HG03460 (cell line): Measurements from ENCODE around the gene ZNF581.

Source experiments
- ATAC-seq: cut with Tn5 transposase; IDR thresholded peaks from one replicate; pipeline ENCODE4 v1.9.1; 2021; ENCODE audit not compliant: unreplicated experiment

The ZNF581 gene

DNA sequence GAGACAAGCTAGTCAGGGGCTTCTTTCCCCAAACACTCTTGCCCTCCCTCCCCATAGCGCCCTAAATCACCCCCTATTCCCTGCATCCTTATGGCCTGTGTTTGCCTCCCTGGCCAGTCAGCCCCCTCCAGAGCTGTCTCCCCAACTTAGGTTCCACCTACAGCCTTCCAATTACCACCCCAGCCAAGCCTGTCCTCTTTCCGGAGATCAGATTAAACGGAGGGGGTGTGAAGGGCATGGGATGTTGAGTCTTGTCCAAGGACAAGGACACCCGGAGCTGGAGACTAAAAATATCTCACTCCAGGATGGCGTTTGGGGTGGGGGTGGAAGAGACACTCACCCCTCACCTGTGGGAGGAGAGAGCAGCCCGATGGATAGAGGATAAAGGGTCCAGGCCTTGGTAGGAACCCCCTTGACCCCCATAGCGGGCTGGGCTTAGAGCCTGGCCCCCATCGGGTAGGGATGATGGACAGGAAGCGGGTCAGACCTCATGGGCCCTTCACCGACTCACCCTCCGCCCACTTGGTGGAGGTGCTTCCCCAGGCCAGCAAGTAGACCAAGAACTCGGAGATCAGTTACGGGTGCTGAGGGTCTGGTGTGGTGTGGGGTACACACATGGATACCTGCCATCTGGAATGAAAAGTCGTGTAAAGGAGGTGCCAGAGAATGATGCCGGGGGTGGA lies 32.0 kb upstream of the ZNF581 start:
- ATAC-seq: no peak

DNA sequence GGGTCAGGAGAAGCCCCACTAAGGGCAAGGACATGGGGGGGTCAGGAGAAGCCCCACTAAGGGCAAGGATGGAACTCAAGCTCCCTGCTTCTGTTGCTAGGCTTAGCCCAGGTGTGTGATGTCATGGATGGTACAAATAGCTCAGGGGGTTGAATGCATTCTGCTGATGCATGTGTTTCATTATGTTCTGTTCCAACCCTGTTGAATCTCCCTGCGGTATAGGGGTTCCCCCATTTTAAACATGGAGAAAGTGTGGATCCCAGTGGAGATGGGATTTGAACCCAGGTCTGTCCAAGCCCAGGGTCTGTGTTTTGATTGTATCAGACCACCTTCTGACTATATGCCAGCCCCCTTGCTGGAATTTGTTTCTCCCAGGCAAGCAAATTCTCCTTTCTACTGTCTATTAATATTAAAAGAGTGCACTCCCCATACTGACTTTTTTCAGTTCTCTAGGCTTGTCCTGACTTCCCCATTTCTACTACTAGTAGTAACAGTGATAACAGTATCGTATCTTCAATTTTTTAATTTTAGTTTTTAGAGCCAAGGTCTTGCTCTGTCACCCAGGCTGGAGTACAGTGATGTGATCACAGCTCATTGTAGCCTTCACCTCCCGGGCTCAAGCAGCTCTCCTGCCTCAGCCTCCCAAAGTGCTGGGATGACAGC lies 31.3 kb upstream of the ZNF581 start:
- ATAC-seq: no peak

DNA sequence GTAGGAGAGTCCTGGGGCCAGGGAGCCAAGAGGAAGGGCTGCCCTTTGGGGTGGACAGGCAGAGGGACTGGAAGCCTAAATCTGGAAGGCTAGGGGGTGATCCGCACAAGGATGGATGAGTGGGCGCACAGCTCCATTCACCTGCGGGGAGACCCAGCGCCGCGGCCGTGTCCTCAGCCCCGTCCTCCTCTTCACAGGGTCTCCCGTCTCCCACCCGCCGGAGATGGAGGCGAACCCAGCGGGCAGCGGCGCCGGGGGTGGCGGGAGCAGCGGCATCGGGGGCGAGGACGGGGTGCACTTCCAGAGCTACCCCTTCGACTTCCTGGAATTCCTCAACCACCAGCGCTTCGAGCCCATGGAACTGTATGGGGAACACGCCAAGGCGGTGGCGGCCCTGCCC lies 30.1 kb upstream of the ZNF581 start:
- no peak for ATAC-seq

DNA sequence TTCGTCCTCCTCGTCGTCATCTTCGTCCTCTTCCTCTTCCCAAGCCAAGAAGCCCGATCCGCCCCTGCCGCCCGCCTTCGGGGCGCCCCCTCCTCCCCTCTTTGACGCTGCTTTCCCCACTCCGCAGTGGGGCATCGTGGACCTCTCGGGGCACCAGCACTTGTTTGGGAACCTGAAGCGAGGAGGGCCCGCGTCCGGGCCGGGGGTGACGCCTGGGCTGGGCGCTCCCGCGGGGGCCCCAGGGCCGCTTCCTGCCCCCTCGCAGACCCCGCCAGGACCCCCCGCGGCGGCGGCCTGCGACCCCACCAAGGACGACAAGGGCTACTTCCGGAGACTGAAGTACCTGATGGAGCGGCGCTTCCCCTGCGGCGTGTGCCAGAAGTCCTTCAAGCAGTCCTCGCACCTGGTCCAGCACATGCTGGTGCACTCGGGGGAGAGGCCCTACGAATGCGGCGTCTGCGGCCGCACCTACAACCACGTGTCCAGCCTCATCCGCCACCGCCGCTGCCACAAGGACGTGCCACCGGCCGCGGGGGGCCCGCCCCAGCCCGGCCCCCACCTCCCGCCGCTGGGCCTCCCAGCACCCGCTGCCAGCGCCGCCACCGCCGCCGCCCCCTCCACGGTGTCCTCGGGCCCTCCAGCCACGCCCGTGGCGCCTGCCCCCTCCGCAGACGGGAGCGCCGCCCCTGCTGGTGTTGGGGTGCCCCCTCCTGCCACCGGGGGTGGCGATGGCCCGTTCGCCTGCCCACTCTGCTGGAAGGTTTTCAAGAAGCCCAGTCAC lies 29.3 kb upstream of the ZNF581 start:
- ATAC-seq: no peak

DNA sequence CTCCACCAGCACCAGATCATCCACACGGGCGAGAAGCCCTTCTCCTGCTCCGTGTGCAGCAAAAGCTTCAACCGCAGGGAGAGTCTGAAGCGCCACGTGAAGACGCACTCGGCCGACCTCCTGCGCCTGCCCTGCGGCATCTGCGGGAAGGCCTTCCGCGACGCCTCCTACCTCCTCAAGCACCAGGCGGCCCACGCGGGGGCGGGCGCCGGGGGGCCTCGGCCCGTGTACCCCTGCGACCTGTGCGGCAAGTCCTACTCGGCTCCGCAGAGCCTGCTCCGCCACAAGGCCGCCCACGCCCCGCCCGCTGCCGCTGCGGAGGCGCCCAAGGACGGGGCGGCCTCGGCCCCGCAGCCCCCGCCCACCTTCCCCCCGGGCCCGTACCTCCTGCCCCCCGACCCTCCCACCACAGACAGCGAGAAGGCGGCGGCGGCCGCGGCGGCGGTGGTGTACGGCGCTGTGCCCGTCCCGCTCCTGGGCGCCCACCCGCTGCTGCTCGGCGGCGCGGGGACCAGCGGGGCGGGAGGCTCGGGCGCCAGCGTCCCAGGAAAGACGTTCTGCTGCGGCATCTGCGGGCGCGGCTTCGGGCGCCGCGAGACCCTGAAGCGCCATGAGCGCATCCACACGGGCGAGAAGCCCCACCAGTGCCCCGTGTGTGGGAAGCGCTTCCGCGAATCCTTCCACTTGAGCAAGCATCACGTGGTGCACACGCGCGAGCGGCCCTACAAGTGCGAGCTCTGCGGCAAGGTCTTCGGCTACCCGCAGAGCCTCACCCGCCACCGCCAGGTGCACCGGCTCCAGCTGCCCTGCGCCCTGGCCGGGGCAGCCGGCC lies 28.5 kb upstream of the ZNF581 start:
- ATAC-seq: no peak

DNA sequence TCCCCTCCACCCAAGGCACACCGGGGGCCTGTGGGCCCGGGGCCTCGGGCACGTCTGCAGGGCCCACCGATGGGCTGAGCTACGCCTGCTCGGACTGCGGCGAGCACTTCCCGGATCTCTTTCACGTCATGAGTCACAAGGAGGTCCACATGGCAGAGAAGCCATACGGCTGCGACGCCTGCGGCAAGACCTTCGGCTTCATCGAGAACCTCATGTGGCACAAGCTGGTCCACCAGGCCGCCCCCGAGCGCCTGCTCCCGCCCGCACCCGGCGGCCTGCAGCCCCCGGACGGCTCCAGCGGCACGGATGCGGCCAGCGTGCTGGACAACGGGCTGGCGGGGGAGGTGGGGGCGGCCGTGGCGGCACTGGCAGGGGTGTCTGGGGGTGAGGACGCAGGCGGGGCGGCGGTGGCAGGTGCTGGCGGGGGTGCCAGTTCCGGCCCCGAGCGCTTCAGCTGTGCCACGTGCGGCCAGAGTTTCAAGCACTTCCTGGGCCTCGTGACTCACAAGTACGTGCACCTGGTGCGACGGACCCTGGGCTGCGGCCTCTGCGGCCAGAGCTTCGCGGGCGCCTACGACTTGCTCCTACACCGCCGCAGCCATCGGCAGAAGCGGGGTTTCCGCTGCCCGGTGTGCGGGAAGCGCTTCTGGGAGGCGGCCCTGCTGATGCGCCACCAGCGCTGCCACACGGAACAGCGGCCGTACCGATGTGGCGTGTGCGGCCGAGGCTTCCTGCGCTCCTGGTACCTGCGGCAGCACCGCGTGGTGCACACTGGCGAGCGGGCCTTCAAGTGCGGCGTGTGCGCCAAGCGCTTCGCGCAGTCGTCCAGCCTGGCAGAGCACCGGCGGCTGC lies 27.7 kb upstream of the ZNF581 start:
- ATAC-seq: no peak

DNA sequence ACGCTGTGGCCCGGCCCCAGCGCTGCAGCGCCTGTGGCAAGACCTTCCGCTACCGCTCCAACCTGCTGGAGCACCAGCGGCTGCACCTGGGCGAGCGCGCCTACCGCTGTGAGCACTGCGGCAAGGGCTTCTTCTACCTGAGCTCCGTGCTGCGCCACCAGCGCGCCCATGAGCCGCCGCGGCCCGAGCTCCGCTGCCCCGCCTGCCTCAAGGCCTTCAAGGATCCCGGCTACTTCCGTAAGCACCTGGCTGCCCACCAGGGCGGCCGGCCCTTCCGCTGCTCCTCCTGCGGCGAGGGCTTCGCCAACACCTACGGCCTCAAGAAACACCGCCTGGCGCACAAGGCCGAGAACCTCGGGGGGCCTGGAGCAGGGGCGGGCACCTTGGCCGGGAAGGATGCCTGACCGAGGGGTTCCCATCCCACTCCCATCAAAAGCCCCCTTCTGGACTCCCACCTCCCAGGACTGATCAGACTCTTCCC lies 27.0 kb upstream of the ZNF581 start:
- no peak for ATAC-seq

DNA sequence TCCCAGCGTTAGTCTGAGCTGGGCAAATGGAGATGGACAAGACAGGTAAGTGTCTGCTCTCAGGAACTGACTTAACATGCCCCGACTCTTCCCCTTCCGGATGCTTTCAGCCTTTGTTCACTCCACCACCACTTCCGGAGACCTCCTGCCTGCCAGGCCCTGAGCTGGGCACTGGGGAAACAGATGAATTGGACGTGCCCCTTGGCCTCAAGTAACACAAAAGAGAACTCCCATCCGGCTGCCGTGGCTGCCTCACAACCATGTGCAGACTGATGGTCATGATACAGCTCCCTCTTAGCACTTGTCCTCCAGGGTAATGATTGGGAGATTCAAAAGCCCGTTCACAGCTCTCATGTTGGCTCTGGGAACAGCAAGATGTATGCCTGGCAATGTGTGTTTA lies 26.0 kb upstream of the ZNF581 start:
- no peak for ATAC-seq

DNA sequence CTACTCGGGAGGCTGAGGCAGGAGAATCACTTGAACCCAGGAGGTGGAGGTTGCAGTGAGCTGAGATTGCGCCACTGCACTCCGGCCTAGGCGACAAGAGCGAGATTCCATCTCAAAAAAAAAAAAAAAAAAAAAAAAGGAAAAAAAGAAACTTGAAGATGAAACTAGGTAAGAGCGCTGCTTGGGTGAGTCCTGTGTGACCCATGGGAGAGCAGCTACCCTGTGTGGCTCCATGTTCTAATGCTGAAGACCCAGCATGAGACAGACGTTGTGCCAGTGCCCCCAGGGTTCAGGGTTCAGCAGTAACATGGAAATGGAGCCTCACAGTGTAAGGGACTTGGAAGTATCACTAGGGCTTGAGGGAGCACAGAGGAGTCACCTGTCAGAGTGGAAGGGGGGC lies 25.0 kb upstream of the ZNF581 start:
- no peak for ATAC-seq

DNA sequence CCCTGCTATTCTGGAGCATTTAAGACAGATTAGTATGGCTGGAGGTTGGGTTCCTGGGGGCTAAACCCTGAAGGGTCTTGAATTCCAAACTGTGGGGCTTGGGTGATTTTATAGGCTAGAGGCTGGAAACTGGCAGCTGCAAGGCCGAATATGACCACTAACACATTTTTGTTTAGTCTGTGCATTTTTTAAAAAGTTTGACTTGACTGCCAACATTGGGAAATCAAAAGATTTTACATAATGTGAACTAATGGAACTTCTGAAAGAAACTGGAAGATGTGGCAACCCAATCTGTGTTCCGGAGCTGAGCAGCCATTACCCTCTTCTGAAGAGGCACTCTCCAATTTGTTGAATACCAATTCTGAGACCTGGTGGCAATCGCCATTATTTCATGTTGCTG lies 24.2 kb upstream of the ZNF581 start:
- no peak for ATAC-seq

DNA sequence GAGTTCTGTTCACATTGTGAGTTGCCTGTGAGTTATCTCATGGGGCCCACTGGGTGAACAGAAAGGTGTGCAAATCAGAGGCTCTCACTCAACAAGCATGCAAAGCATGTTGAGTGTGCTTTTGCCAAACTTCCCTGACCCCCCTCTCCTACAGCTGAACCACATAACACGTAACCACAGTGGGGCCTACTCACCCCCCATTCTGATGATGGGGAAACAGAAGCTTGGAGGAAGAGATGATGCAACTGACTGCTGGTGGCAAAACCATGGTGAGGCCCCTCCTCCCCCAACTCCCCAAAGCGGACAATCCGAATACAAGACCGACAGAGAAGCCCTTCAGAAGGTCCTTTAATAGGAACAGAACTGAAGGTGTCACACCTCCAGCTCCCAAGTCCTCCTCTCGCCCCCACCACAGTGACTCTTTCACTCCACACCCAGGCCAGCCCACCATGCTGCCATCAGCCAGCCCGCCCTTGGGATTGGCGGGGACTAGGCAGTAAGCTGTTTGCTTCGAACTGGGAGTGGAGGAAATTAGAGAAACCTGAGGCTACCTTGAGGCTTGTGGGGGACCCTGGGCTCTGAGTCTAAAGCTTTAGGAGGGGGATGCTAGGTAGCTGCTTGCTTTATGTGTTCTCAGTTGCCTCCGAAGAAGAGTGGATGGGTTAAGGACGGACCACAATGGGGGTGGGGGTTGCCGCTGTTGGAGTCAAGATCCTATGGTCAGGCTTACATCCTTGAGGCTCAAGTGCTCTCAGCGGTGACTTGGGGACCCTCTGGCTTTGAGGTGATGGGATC lies 22.8 kb upstream of the ZNF581 start:
- ATAC-seq: no peak

DNA sequence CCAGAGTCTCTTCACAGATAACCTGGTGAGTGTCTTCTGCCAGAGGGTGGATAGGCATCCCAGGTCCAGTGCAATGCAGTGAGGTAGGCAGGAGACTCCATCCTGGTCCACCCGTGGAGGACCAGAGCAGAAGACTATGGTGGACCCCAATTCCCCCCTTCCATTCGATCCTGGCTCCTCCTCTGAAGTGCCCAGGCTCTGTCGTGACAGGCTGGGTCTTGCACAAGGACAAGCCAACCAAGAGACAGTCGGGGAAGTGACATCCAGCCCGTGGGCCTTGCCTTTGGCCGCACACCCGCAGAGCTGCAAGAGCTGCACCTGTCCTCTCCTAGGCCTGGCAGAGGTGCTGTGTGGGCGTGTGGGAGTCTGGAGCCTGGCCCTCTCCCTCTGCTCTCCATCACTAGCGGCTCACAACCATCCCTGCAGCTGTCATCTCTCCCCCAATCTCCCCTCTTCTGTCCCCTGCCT lies 22.2 kb upstream of the ZNF581 start:
- ATAC-seq: no peak

DNA sequence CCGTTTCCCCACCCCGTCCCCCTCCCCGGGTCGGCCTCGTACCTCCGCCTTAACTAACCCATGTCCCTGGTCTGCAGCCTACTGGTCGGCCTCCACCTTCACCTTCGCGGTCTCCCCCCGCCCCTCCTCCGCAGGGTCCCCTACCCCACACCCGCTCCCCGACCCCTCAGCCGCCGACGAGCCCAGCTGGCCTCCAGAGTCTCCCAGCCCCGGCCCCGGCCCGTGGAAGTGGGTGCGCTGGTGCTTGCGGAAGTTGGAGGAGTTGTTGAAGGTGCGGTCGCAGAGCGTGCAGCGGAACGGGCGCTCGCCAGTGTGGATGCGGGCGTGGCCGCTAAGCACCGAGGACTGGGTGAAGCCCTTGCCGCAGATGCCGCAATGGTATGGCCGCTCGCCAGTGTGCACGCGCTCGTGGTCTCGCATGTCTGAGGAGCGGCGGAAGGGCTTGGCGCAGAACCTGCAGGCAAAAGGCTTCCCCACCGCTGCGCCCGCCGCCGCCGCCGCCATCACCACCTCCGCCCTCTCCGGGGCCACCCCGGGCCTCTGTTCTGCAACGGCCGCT lies 21.7 kb upstream of the ZNF581 start:
- ATAC-seq: no peak

DNA sequence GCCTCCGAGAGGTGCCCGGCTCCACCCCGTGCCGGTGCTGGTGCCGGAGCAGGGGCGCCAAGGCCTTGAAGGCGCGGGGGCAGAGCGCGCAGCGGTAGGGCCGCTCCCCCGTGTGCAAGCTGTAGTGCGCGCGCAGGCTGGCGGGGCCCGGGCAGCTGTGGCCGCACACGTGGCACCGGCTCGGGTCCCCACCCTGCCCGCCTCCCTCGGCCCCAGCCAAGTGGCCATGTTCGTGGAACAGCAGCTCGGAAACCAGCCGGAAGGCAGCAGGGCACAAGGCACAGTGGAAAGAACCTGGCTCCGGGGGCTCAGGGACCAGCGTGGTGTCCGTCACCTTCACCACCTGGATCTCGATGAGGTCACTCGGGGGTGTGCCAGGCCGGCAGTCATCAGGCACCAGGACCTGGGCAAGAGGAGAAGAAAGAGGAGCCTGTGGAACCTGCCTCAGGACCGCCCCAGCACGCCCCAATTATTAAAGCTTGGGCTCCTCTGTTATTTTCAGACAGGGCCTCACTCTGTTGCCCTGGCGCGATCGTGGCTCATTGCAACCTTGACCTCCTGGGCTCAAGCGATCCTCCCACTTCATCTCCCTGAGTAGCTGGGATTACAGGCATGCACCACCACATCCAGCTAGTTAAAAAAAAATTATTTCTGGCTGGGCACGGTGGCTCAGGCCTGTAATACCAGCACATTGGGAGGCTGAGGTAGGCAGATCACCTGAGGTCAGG lies 21.0 kb upstream of the ZNF581 start:
- ATAC-seq: no peak

DNA sequence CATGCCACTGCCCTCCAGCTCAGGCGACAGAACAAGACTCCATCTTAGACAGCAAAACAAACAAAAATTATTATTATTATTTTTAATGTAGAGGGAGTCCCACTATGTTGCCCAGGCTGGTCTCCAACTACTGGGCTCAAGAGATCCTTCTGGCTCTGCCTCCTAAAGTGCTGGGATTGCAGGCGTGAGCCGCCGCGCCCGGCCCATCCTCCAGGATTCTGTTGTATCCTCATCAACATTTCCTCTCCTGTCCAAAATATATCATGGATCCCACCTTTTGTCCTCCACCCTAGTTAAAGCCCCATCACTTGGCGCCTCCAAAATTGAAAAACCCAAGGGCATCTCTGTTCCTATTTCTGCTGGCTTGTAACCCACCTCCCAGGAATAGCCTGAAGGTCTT lies 20.3 kb upstream of the ZNF581 start:
- ATAC-seq: no peak

DNA sequence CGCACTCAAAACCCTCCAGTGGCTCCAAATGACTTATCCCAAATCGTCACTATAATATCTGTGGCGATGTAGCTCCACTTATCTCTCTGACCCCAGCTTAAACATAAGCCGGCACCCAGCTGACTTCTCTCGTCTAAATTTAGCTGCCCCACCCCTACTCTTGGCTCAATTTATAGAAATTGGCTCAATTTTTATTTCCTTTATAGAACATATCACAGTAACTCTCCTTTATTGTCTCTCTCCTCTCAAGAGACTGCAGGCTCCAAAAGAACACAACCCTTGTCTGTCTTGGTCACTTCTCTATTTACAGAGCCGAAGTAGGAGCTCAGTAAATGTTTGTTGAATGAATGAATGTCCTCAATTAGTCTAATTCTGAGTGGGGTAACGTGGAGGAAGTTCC lies 19.9 kb upstream of the ZNF581 start:
- ATAC-seq: no peak

DNA sequence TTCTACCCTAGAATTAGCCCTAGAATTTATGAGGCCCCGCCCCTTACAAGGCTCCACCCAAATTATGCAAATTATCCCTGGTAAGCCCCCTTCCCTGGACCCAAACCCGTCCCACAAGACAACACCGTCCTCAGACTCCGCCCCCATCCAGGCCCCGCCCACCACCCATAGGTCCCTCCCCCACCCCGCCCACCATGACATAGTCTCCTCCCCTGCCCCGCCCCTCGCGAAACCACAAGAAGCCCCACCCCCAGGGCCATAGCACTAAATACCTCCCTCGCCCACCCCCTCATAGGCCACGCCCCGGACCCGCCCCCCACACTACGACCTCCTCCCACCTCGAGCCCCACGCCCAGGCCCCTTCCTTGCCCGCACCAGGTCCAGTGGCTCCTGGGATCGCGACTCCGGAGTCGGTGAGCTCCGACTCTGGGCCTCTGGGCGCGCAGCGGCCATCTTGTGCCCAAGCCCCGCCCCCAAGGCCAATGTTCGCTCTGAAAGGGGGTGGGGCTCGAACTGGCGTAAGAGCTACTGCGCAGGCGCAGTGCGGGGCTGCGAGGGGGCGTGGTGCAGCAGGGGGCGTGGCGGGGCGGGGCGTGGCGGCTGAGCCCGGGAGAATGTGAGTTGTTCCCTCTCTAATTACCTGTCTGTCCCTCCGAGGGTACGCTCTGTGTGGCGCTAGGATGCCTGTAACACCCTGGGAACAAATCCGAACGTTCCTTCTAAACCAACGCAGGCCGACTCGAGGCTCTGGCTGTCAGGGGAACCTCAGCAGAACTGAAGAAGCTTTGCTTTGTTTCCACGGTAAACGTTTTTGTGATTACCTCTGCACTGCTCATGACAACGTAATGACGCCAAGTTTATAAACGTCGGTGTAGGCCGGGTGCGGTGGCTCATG lies 19.1 kb upstream of the ZNF581 start, which contains the start of gene ZNF784:
Gene ZNF784 (minus strand): TSS at position 458 of the 895 bp plus-strand sequence. CDS start 5 bp downstream, at position 453.
- peak; percentile 64 for ATAC-seq
